Neutrophil (primary cell): ENCODE results near the gene OBSCN.

Source experiments
- H3K27ac ChIP-seq: fragments of 200-600 bp; sonication (generic); 2 replicates; pipeline ENCODE4 v1.5.1; 2016; ENCODE audit warnings: mild to moderate bottlenecking, moderate library complexity
- H3K27me3 ChIP-seq: fragments of 200-600 bp; sonication (generic); 2 replicates; pipeline ENCODE4 v1.6.0; 2016; ENCODE audit warnings: mild to moderate bottlenecking
- H3K36me3 ChIP-seq: fragments of 200-600 bp; sonication (generic); 2 replicates; pipeline ENCODE4 v1.5.1; 2017
- H3K4me1 ChIP-seq, 2 experiments: fragments of 200-600 bp in 1 of 2; sonication (generic) in 1 of 2; 1 replicate in 1 of 2; 2 replicates in 1 of 2; pipeline versions ENCODE4 v1.5.1 to v1.6.1; 2013 to 2016; ENCODE audit warnings: low read depth in 1 of 2, low read length in 1 of 2, mild to moderate bottlenecking in 1 of 2, moderate library complexity in 1 of 2; ENCODE audit not compliant: control insufficient read depth in 1 of 2, insufficient read depth in 1 of 2
- H3K4me3 ChIP-seq, 2 experiments: fragments of 200-600 bp in 1 of 2; sonication (generic) in 1 of 2; 1 replicate in 1 of 2; 2 replicates in 1 of 2; pipeline ENCODE4 v1.5.1; 2013 to 2016; ENCODE audit warnings: low read depth in 1 of 2, low read length in 1 of 2, mild to moderate bottlenecking in 1 of 2, moderate library complexity in 1 of 2
- H3K9me3 ChIP-seq: fragments of 200-600 bp; sonication (generic); 2 replicates; pipeline ENCODE4 v1.5.1; 2016
- CTCF ChIP-seq: fragments of 200-600 bp; sonication (generic); IDR thresholded peaks from 2 replicates; pipeline ENCODE4 v1.5.1; 2016; ENCODE audit warnings: antibody characterized with exemption

The OBSCN gene

DNA sequence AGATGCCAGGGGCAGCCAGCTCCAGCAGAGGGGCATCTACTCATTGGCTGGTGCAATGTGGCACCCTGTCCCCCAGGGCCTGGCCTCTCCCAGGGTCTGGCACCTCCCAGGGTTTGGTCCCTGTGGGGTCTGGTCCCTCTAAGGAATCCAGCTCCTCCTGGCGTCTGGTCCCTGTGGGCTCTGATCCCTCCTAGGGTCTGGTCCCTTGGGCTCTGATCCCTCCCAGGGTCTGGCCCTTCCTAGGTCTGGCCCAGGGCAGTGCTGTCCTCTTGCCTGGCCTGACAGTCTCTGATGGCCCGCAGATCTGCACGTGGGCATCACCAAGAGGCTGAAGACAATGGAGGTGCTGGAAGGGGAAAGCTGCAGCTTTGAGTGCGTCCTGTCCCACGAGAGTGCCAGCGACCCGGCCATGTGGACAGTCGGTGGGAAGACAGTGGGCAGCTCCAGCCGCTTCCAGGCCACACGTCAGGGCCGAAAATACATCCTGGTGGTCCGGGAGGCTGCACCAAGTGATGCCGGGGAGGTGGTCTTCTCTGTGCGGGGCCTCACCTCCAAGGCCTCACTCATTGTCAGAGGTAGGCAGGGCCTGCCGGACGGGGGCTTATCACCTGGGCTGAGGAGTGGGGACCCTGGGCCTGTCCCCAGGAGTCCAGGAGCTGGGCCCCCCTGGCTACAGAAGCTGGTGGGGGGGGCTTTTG, 73.9 kb downstream of the OBSCN start:
- Histone ChIP-seq H3K9me3 (no peaks in the 10 kb centered on the region), H3K36me3 (no peaks in the 10 kb centered on the region), H3K4me3 (no peak overlapping the region), H3K27me3 (peaks cover 8% of the 10 kb centered on the region), H3K27ac (no peak overlapping the region), H3K4me1 (no peaks in the 10 kb centered on the region)
- no peak for TF ChIP-seq CTCF

GRCh38 chr1:228282329-228283042, 74.6 kb downstream of the OBSCN start:
- no peak overlapping the region for H3K27ac ChIP-seq
- H3K36me3 ChIP-seq = no peaks in the 10 kb centered on the region
- H3K9me3 ChIP-seq = no peaks in the 10 kb centered on the region
- no peaks in the 10 kb centered on the region for H3K4me1 ChIP-seq
- H3K27me3 ChIP-seq = peaks cover under 1% of the 10 kb centered on the region
- H3K4me3 ChIP-seq = no peak overlapping the region
- no peak for TF ChIP-seq CTCF

DNA sequence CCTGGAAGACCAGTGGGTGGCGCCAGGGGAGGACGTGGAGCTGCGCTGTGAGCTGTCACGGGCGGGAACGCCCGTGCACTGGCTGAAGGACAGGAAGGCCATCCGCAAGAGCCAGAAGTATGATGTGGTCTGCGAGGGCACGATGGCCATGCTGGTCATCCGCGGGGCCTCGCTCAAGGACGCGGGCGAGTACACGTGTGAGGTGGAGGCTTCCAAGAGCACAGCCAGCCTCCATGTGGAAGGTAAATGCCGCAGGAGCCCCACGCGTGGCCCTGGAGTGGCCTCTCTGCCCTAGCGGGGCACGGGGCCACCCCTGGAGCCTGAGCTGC, 75.2 kb downstream of the OBSCN start:
- Histone ChIP-seq H3K36me3 (no peaks in the 10 kb centered on the region), H3K4me1 (no peaks in the 10 kb centered on the region), H3K27me3 (no peaks in the 10 kb centered on the region), H3K4me3 (no peak overlapping the region), H3K9me3 (no peaks in the 10 kb centered on the region), H3K27ac (no peak overlapping the region)
- TF ChIP-seq CTCF = no peak

DNA sequence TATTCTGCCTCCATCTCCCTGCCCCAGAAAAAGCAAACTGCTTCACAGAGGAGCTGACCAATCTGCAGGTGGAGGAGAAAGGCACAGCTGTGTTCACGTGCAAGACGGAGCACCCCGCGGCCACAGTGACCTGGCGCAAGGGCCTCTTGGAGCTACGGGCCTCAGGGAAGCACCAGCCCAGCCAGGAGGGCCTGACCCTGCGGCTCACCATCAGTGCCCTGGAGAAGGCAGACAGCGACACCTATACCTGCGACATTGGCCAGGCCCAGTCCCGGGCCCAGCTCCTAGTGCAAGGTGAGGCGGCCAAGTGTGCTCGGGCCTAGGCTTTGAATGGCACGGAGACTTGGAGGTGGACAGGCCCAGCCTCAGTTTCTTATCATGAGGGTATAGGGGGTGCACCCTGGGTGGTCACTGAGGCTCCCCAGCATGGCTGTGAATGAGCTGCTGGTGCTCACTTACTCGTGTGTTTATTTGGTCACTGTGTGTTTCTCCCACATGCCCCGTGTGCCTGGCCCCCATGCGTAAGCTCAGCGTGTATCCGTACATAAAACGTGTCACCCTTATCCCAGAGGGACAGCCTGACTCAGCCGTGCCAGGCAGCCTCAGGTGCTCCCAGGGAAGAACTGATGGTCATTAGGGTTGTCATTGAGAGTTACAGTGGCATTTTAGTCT, 75.8 kb downstream of the OBSCN start:
- Histone ChIP-seq H3K27ac (no peak overlapping the region), H3K4me3 (no peak overlapping the region), H3K4me1 (no peaks in the 10 kb centered on the region), H3K9me3 (no peaks in the 10 kb centered on the region), H3K36me3 (no peaks in the 10 kb centered on the region), H3K27me3 (no peaks in the 10 kb centered on the region)
- TF ChIP-seq CTCF = no peak

- no peaks in the 10 kb centered on the region for H3K9me3 ChIP-seq
- H3K4me1 ChIP-seq = no peaks in the 10 kb centered on the region
- no peak overlapping the region for H3K27ac ChIP-seq
- H3K4me3 ChIP-seq = no peak overlapping the region
- no peaks in the 10 kb centered on the region for H3K36me3 ChIP-seq
- TF ChIP-seq CTCF = no peak
- H3K27me3 ChIP-seq = no peaks in the 10 kb centered on the region
These were observed 76.3 kb downstream of the OBSCN start for GRCh38 chr1:228284148-228284495.
